DND-41 (cell line): ENCODE measurements around the gene NAPEPLD.
"Not testable (repeated sequence)": the region's sequence is repeated elsewhere in the genome, so short reads cannot be mapped to it uniquely, and the experiment has no call there.

Source experiments
- ATAC-seq: fragments of 200-7000 bp; cut with Tn5 transposase; 3 replicates; pipeline ENCODE4 v1.9.1; 2021; ENCODE audit warnings: low read depth; ENCODE audit not compliant: insufficient read depth
- DNase-seq: peaks from one replicate; pipeline ENCODE4 v3.0.0-alpha.2; 2020
- H2AFZ ChIP-seq: 2 replicates; pipeline ENCODE4 v1.6.0; 2012; ENCODE audit warnings: low read depth, low read length
- H3K27ac ChIP-seq: 2 replicates; pipeline ENCODE4 v1.5.1; 2012; ENCODE audit warnings: low read length, inconsistent platforms
- H3K27me3 ChIP-seq: fragments of 200-600 bp; sonication (generic); 2 replicates; pipeline ENCODE4 v1.6.0; 2012; ENCODE audit warnings: low read length, mild to moderate bottlenecking, inconsistent platforms; ENCODE audit not compliant: insufficient read depth, poor library complexity
- H3K36me3 ChIP-seq: 2 replicates; pipeline ENCODE4 v1.5.1; 2012; ENCODE audit warnings: low read length, inconsistent platforms; ENCODE audit not compliant: insufficient read depth
- H3K4me1 ChIP-seq: 2 replicates; pipeline ENCODE4 v1.5.1; 2012; ENCODE audit warnings: mild to moderate bottlenecking, low read length; ENCODE audit not compliant: insufficient read depth
- H3K4me2 ChIP-seq: 2 replicates; pipeline ENCODE4 v1.6.0; 2012; ENCODE audit warnings: mild to moderate bottlenecking, moderate library complexity, low read length, inconsistent platforms; ENCODE audit not compliant: insufficient read depth
- H3K4me3 ChIP-seq, 2 experiments: fragments of 200-600 bp in 1 of 2; shearing (Covaris generic) in 1 of 2; 2 replicates each; pipeline ENCODE4 v1.5.1; 2012 to 2016; ENCODE audit warnings: inconsistent platforms in 2 of 2, low read length in 2 of 2, mild to moderate bottlenecking in 2 of 2, low read depth in 1 of 2, moderate library complexity in 1 of 2
- H3K79me2 ChIP-seq: 2 replicates; pipeline ENCODE4 v1.6.0; 2012; ENCODE audit warnings: low read length, inconsistent platforms; ENCODE audit not compliant: insufficient read depth
- H3K9ac ChIP-seq: 2 replicates; pipeline ENCODE4 v1.6.0; 2012; ENCODE audit warnings: low read depth, mild to moderate bottlenecking, inconsistent platforms, low read length, moderate library complexity
- H3K9me3 ChIP-seq: 2 replicates; pipeline ENCODE4 v1.5.1; 2012; ENCODE audit warnings: low read length, moderate library complexity, mild to moderate bottlenecking, inconsistent platforms; ENCODE audit not compliant: insufficient read depth, severe bottlenecking
- H4K20me1 ChIP-seq: 2 replicates; pipeline ENCODE4 v1.6.0; 2012; ENCODE audit warnings: low read length; ENCODE audit not compliant: insufficient read depth
- CTCF ChIP-seq: IDR thresholded peaks from 2 replicates; pipeline ENCODE4 v1.5.1; 2012; ENCODE audit warnings: borderline replicate concordance, low read length, moderate library complexity, mild to moderate bottlenecking; ENCODE audit not compliant: poor library complexity, severe bottlenecking; ENCODE audit errors: extremely low read depth
- EZH2 ChIP-seq: IDR thresholded peaks from 3 replicates; pipeline ENCODE4 v1.6.1; 2012; ENCODE audit warnings: borderline replicate concordance, low read depth, mild to moderate bottlenecking, moderate library complexity, low read length, inconsistent platforms; ENCODE audit not compliant: severe bottlenecking

Gene NAPEPLD

GRCh38 chr7:103083210-103083609, 65.7 kb downstream of the NAPEPLD start:
- Histone ChIP-seq H3K9ac (no peak overlapping the region), H3K27me3 (no peaks in the 10 kb centered on the region), H3K4me3 (no peak overlapping the region), H3K79me2 (peaks cover 2% of the 10 kb centered on the region; the same call in 1 of the 2 replicates), H3K27ac (no peak overlapping the region), H3K36me3 (peaks cover 25% of the 10 kb centered on the region), H3K9me3 (no peaks in the 10 kb centered on the region), H4K20me1 (no peaks in the 10 kb centered on the region), H3K4me2 (no peak overlapping the region), H3K4me1 (no peaks in the 10 kb centered on the region), H2AFZ (no peak overlapping the region)
- TF ChIP-seq EZH2: no peak
- TF ChIP-seq CTCF: no peak
- DNase-seq (no peak), ATAC-seq (no peak)

- ATAC-seq (no peak), DNase-seq (no peak)
- H3K36me3 ChIP-seq: peaks cover 24% of the 10 kb centered on the region
- H4K20me1 ChIP-seq: no peaks in the 10 kb centered on the region
- H3K9me3 ChIP-seq: no peaks in the 10 kb centered on the region
- no peak overlapping the region for H3K27ac ChIP-seq
- no peak overlapping the region for H2AFZ ChIP-seq
- H3K9ac ChIP-seq: no peak overlapping the region
- H3K4me1 ChIP-seq: no peaks in the 10 kb centered on the region
- no peaks in the 10 kb centered on the region for H3K27me3 ChIP-seq
- H3K4me3 ChIP-seq: no peak overlapping the region
- H3K4me2 ChIP-seq: no peak overlapping the region
- TF ChIP-seq CTCF (no peak), EZH2 (no peak)
- H3K79me2 ChIP-seq: peaks cover 3% of the 10 kb centered on the region
Measured at GRCh38 chr7:103082497-103082896, 66.4 kb downstream of the NAPEPLD start.

GRCh38 chr7:103080923-103081322, 68.0 kb downstream of the NAPEPLD start:
- Histone ChIP-seq H4K20me1 (no peaks in the 10 kb centered on the region), H3K4me1 (peaks cover 11% of the 10 kb centered on the region), H3K27ac (no peak overlapping the region), H2AFZ (no peak overlapping the region), H3K9ac (no peak overlapping the region), H3K79me2 (peaks cover 17% of the 10 kb centered on the region), H3K27me3 (no peaks in the 10 kb centered on the region), H3K36me3 (peaks cover 11% of the 10 kb centered on the region), H3K4me2 (no peak overlapping the region), H3K4me3 (no peak overlapping the region), H3K9me3 (no peaks in the 10 kb centered on the region)
- ATAC-seq (no peak), DNase-seq (no peak)
- TF ChIP-seq EZH2 (no peak), CTCF (no peak)

GRCh38 chr7:103079836-103080235, 69.1 kb downstream of the NAPEPLD start:
- Histone ChIP-seq H3K4me3 (no peak overlapping the region), H3K79me2 (peaks cover 24% of the 10 kb centered on the region), H3K36me3 (peaks cover 7% of the 10 kb centered on the region; the same call in 1 of the 2 replicates), H3K27me3 (no peaks in the 10 kb centered on the region), H3K4me1 (peaks cover 16% of the 10 kb centered on the region), H2AFZ (no peak overlapping the region), H3K9ac (no peak overlapping the region), H3K9me3 (no peaks in the 10 kb centered on the region), H4K20me1 (no peaks in the 10 kb centered on the region), H3K4me2 (no peak overlapping the region), H3K27ac (no peak overlapping the region)
- TF ChIP-seq CTCF (no peak), EZH2 (no peak)
- no peak for DNase-seq
- ATAC-seq: no peak

- DNase-seq, H3K4me3 ChIP-seq, H3K27me3 ChIP-seq, ATAC-seq, H4K20me1 ChIP-seq, H3K27ac ChIP-seq, H3K9ac ChIP-seq, H3K4me2 ChIP-seq, H2AFZ ChIP-seq, H3K9me3 ChIP-seq, H3K36me3 ChIP-seq: not testable (repeated sequence)
- peaks cover 28% of the 10 kb centered on the region for H3K4me1 ChIP-seq
- H3K79me2 ChIP-seq: peaks cover 24% of the 10 kb centered on the region
Measured at GRCh38 chr7:103078226-103078625, 70.7 kb downstream of the NAPEPLD start.
